Natural killer cell treated with Interleukin-12 subunit alpha and Interleukin-12 subunit beta and Interleukin-15 and Interleukin-18, amount 100 ng/mL, for 72 hours (primary cell): Measurements from ENCODE around the gene SNED1. TPM values are rescaled to one million over a fixed set of nuclear protein-coding genes. Genes with fewer than 3 reads are reported as not detected.

Experiments used
- ATAC-seq, 2 donors: fragments of 150-1000 bp; cut with Tn5 transposase in 1 of 2; sonication (Bioruptor Pico), chemical (Tn5 transposase) in 1 of 2; 2 replicates each; pipeline ENCODE4 v1.10.0; 2021
- DNase-seq: peaks from one replicate; pipeline ENCODE4 v3.0.0; 2022; ENCODE audit warnings: low spot score
- H3K27ac Mint-ChIP-seq, 2 donors: 1 replicate in 1 of 2; 2 replicates in 1 of 2; pipeline ENCODE4 v1.8.0; 2022; ENCODE audit warnings: mixed read lengths in 2 of 2, mild to moderate bottlenecking in 1 of 2, moderate library complexity in 1 of 2
- H3K27me3 Mint-ChIP-seq, 2 donors: 1 replicate in 1 of 2; 2 replicates in 1 of 2; pipeline ENCODE4 v1.8.0; 2022; ENCODE audit warnings: mixed read lengths in 2 of 2
- H3K36me3 Mint-ChIP-seq: one replicate; pipeline ENCODE4 v1.8.0; 2022; ENCODE audit warnings: mixed read lengths
- H3K4me1 Mint-ChIP-seq, 2 donors: 1 replicate in 1 of 2; 2 replicates in 1 of 2; pipeline ENCODE4 v1.8.0; 2022; ENCODE audit warnings: low read depth in 2 of 2, mixed read lengths in 2 of 2, mild to moderate bottlenecking in 1 of 2
- H3K4me3 Mint-ChIP-seq: one replicate; pipeline ENCODE4 v1.8.0; 2022; ENCODE audit warnings: mixed read lengths
- H3K9me3 Mint-ChIP-seq: 2 replicates; pipeline ENCODE4 v1.8.0; 2022; ENCODE audit warnings: mixed read lengths
- total RNA-seq, 2 donors: library from RNA; stranded (reverse); gene quantifications; one replicate each; pipeline ENCODE4 v1.2.3, GENCODE V29; 2022

The SNED1 gene
- total RNA-seq, 2 donors from 2014 or later = 0.14 TPM; not detected in 1

DNA sequence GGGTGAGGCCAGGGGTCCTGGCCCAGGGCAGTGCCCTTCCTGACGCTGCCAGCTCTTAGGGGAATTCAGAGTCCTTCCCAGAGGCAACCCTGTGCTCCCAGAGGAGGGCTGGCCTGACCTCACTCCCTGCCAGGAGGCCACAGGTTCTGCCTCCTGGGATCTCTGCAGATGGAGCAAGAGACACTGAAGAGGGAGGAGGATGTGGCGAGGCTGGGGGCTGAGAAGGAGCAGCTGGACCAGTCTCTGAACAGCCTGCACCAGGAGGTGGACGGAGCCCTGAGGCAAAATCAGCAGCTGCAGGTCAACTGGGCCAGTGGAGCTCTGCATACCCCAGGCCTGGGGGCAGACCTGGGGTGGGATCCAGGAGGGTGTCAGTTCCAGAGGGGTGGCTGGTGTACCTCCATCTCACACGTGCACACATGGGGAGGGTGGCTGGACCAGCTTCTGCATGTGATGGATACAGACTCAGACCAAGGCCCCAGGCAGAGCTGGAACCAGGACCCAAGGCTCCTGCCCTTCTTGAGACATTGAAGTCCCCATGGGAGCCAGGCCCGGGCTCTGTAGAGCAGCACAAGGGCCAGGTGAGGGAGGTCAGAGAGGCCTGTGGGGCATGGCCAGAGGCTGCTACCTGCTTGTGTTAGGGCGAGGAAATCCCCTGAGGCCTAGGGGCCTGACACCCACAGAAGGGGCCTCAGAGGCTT, 9.7 kb upstream of the SNED1 start:
- no peak overlapping the region for H3K27ac Mint-ChIP-seq
- H3K4me1 Mint-ChIP-seq = no peaks in the 10 kb centered on the region
- H3K27me3 Mint-ChIP-seq = no peaks in the 10 kb centered on the region
- no peak overlapping the region for H3K4me3 Mint-ChIP-seq
- ATAC-seq (no peak), DNase-seq (peak; percentile 37)
- H3K36me3 Mint-ChIP-seq = no peaks in the 10 kb centered on the region
- no peaks in the 10 kb centered on the region for H3K9me3 Mint-ChIP-seq

- Mint-ChIP-seq H3K9me3 (no peaks in the 10 kb centered on the region), H3K36me3 (no peaks in the 10 kb centered on the region), H3K4me3 (no peak overlapping the region), H3K27ac (no peak overlapping the region), H3K27me3 (no peaks in the 10 kb centered on the region), H3K4me1 (no peaks in the 10 kb centered on the region)
- DNase-seq (no peak), ATAC-seq (no peak)
Measured at GRCh38 chr2:240989451-240990265, 8.8 kb upstream of the SNED1 start.

DNA sequence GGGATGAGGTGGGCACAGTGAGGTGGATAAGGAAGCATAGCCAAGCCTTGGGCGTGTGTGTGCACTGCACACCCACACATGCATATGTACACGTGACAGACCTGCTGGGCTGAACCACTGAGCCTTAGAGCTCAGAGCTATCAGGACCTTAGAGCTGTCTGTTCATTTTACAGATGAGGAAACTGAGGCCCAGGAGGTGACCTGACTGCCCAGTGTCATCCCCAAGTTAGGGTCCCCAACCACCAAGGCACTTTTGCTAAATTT, 8.2 kb upstream of the SNED1 start:
- H3K36me3 Mint-ChIP-seq = no peaks in the 10 kb centered on the region
- DNase-seq (no peak), ATAC-seq (no peak)
- no peak overlapping the region for H3K27ac Mint-ChIP-seq
- H3K9me3 Mint-ChIP-seq = no peaks in the 10 kb centered on the region
- no peaks in the 10 kb centered on the region for H3K4me1 Mint-ChIP-seq
- no peaks in the 10 kb centered on the region for H3K27me3 Mint-ChIP-seq
- H3K4me3 Mint-ChIP-seq = no peak overlapping the region

DNA sequence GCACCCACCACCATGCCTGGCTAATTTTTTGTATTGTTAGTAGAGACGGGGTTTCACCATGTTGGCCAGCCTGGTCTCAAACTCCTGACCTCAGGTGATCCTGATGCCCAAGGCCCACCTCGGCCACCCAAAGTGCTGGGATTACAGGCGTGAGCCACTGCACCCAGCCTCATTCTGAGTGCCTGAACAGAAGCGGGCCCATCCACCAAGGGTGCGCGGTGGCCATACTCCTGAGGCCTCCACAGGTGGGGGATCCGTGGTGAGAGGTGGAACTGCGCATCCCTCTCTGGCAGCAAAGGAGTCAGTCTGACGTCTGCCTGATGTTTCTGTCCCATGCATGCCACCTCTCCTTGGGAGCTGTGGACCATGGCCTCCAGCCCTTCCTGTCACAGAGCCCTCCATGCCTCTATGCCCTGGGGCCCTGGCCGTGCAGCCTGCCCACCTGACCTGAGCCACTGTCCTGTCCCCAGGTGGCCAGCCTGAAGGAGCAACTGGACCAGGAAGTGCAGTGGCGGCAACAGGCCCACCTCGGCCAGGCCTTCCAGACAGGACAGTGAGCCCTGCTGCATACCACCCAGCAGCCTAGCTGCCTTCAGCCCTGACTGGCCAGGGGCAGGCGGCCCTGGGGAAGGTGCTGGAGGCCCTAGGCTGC, 7.6 kb upstream of the SNED1 start:
- no peak overlapping the region for H3K27ac Mint-ChIP-seq
- no peak overlapping the region for H3K4me3 Mint-ChIP-seq
- no peaks in the 10 kb centered on the region for H3K9me3 Mint-ChIP-seq
- no peak for ATAC-seq
- DNase-seq = peak; percentile 59
- no peaks in the 10 kb centered on the region for H3K36me3 Mint-ChIP-seq
- no peaks in the 10 kb centered on the region for H3K27me3 Mint-ChIP-seq
- H3K4me1 Mint-ChIP-seq = no peaks in the 10 kb centered on the region

GRCh38 chr2:240991378-240992263, 6.8 kb upstream of the SNED1 start:
- no peaks in the 10 kb centered on the region for H3K9me3 Mint-ChIP-seq
- H3K27ac Mint-ChIP-seq = no peak overlapping the region
- no peaks in the 10 kb centered on the region for H3K27me3 Mint-ChIP-seq
- H3K4me3 Mint-ChIP-seq = no peak overlapping the region
- no peaks in the 10 kb centered on the region for H3K36me3 Mint-ChIP-seq
- DNase-seq = peak; percentile 57
- no peaks in the 10 kb centered on the region for H3K4me1 Mint-ChIP-seq
- no peak for ATAC-seq

DNA sequence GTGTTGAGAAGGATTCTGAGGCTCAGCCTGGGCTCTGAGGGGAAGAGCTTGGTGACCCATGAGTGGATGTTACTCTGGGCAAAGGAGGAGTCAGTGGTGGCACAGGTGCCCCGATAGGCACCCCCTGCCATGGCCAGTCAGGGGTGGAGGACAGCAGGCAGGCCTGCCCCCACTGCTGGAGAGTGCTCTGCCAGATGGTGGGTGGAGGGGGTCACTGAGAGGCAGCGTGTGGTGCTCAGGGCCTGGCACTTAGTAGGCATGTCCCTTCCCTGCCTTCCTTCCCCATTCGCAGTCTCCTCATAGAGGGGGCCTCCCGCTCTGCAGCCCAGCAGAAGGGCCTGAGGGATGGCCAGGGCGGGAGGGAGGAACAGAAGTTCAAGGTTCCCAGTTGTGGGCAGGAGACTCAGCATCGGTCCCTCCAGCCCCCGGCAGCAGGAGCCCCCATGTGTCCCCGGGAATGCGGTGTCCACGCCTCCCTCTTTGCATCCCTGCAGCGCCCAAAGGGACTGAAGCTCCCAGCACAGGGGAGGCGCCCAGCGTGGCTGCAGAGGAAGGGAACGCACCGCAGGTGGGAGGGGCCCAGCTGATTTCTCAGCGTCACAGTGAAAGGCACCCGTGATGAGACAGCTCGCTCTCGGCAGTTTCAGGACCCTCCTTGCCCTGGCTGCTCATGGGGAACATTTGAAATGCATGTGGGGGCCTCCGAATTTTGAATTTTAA, 5.7 kb upstream of the SNED1 start:
- H3K27ac Mint-ChIP-seq = no peak overlapping the region
- H3K36me3 Mint-ChIP-seq = no peaks in the 10 kb centered on the region
- no peak overlapping the region for H3K4me3 Mint-ChIP-seq
- H3K4me1 Mint-ChIP-seq = no peaks in the 10 kb centered on the region
- no peaks in the 10 kb centered on the region for H3K9me3 Mint-ChIP-seq
- DNase-seq = peak; percentile 49
- peaks cover 0 to 3% of the 10 kb centered on the region in 2 donors for H3K27me3 Mint-ChIP-seq
- ATAC-seq = no peak

DNA sequence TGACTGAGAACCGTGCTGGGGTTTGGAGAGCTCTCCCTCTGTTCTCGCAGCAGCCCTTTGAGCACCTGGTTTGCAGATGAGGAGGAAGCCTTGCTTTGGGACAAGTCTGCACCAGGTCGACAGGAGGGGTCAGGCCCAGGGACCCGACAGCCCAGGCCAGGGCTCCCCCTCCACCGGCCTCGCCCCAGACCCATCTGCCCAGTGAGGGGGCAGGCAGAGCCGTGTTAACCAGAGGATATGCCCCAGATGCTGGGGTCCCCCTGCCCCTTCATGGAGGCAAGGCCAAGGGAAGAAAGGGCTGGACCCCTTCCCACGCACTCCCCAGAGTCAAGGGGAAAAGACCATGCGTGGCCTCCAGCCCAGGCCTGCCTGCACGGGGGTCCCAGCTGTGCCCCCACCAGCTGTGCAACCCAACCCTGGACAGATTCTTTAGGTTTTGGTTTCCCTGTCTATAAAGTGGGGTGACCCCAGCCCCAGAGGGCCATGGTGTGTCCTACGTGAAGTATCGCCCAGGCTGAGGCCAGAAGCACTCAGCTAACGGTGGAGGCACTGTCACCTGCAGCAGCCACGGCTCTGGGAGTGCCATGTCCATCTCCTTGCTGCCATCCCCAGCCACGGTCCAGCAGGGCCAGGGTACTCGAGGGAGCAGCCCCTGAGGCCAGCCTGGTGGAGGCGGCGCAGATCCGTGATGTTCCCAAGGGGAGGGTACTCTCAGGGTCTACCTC, 4.8 kb upstream of the SNED1 start:
- no peak overlapping the region for H3K4me3 Mint-ChIP-seq
- H3K27me3 Mint-ChIP-seq = peaks cover 0 to 3% of the 10 kb centered on the region in 2 donors
- no peaks in the 10 kb centered on the region for H3K9me3 Mint-ChIP-seq
- no peaks in the 10 kb centered on the region for H3K4me1 Mint-ChIP-seq
- H3K27ac Mint-ChIP-seq = no peak overlapping the region
- peak; percentile 46 for DNase-seq
- ATAC-seq = no peak
- H3K36me3 Mint-ChIP-seq = no peaks in the 10 kb centered on the region

DNA sequence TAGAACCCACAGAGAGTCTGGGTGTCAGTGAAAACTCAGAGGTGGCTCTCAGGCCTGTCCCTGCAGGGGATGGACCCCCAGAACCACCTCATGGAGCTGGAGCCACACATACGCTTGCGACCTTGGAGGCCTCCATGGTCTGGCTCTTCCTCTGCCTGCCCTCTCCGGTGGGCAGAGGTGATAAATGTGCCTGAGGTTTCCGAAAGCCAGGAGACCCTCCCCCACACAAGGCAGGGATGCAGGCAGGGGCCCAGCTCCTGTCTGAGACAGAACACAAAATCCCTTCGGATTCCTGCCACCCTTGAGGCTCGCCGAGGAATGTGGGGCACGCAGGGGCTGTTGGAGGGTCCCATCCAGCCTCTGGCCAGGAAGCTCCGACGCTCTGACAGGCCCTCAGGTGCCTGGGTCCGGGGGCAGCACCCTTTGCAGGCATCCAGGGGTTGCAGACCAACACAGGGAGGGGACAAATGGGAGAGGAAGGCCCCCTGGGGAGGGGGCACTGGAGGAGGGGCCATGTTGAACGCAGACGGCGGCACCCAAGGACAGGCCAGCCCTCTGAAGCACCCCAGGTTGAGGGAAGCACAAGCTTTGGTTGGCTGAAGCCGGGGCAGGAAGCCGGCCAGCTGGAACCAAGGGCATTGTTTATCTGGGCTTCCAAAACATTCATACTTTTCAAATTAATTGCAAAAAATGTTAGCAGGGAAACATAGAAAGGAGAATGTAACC, 4.1 kb upstream of the SNED1 start:
- Mint-ChIP-seq H3K27ac (no peak overlapping the region), H3K27me3 (peaks cover 0 to 3% of the 10 kb centered on the region in 2 donors), H3K4me3 (no peak overlapping the region), H3K9me3 (no peaks in the 10 kb centered on the region), H3K36me3 (no peaks in the 10 kb centered on the region), H3K4me1 (no peaks in the 10 kb centered on the region)
- DNase-seq (peak; percentile 53), ATAC-seq (no peak)

GRCh38 chr2:240995041-240996021, 3.1 kb upstream of the SNED1 start:
- no peak overlapping the region for H3K4me3 Mint-ChIP-seq
- no peaks in the 10 kb centered on the region for H3K9me3 Mint-ChIP-seq
- DNase-seq = peak; percentile 25
- no peaks in the 10 kb centered on the region for H3K36me3 Mint-ChIP-seq
- H3K27ac Mint-ChIP-seq = no peak overlapping the region
- ATAC-seq = no peak
- peaks cover 0 to 6% of the 10 kb centered on the region in 2 donors for H3K4me1 Mint-ChIP-seq
- peaks cover 9 to 11% of the 10 kb centered on the region in 2 donors for H3K27me3 Mint-ChIP-seq

GRCh38 chr2:240996161-240996833, 2.1 kb upstream of the SNED1 start:
- DNase-seq (no peak), ATAC-seq (no peak)
- Mint-ChIP-seq H3K4me3 (no peak overlapping the region), H3K27me3 (peaks cover 11 to 16% of the 10 kb centered on the region in 2 donors), H3K4me1 (peaks cover 0 to 6% of the 10 kb centered on the region in 2 donors), H3K36me3 (no peaks in the 10 kb centered on the region), H3K9me3 (no peaks in the 10 kb centered on the region), H3K27ac (no peak overlapping the region)

DNA sequence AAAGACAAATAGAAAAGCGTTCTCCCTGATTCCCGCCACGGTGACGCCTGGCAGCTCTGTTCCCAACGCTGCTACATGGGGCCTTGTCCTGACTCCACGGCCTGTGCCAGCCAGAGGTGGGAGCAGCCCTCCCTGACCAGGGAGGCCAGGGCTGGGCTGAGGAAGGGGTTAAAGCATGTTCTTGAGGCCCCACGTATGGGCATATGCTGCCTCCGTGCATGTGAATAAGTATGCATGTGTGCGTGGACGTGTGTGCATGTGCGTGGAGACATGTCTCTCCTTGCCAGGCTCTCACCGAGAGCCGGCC, 1.6 kb upstream of the SNED1 start:
- Mint-ChIP-seq H3K9me3 (no peaks in the 10 kb centered on the region), H3K4me1 (peaks cover 0 to 6% of the 10 kb centered on the region in 2 donors), H3K27me3 (peaks cover 11 to 16% of the 10 kb centered on the region in 2 donors), H3K36me3 (no peaks in the 10 kb centered on the region), H3K4me3 (no peak overlapping the region), H3K27ac (no peak overlapping the region)
- DNase-seq = no peak
- ATAC-seq = no peak
